Activated naive CD4-positive, alpha-beta T cell treated with anti-CD3 and anti-CD28 coated beads, Interleukin-2, amount 50 U/mL, for 24 hours (primary cell): ENCODE results near the gene ZNF611.

Source experiments
- H3K27ac Mint-ChIP-seq: one replicate; pipeline ENCODE4 v1.8.0; 2021; ENCODE audit warnings: mild to moderate bottlenecking, mixed read lengths
- H3K27me3 Mint-ChIP-seq: one replicate; pipeline ENCODE4 v1.8.0; 2021; ENCODE audit warnings: mixed read lengths
- H3K36me3 Mint-ChIP-seq: one replicate; pipeline ENCODE4 v1.8.0; 2021; ENCODE audit warnings: mixed read lengths
- H3K4me1 Mint-ChIP-seq: one replicate; pipeline ENCODE4 v1.8.0; 2021; ENCODE audit warnings: mixed read lengths
- H3K4me3 Mint-ChIP-seq: one replicate; pipeline ENCODE4 v1.8.0; 2021; ENCODE audit warnings: mild to moderate bottlenecking, mixed read lengths
- H3K9me3 Mint-ChIP-seq: one replicate; pipeline ENCODE4 v1.8.0; 2021; ENCODE audit warnings: mixed read lengths

ZNF611 gene

DNA sequence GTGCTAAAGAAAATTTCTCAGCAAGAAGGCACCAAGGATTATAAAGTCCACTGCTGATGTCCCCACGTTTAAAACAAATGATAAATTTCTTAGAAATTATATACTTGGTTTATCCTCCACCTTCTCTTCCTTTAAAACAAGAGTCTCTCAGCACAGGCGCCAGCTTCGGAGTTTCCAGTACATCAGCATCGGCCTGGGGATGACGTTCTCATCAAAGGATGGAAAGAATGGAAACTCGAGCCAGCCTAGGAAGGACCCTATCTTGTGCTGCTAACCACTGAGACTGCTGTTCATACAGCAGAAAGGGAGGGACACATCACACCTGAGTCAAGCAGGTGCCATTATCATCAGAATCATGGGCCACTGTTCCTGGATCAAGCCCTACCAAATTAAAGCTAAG lies 66.9 kb downstream of the ZNF611 start:
- no peak overlapping the region for H3K27ac Mint-ChIP-seq
- peaks cover 44% of the 10 kb centered on the region for H3K36me3 Mint-ChIP-seq
- no peak overlapping the region for H3K4me3 Mint-ChIP-seq
- H3K9me3 Mint-ChIP-seq, result no peaks in the 10 kb centered on the region
- peaks cover 7% of the 10 kb centered on the region for H3K4me1 Mint-ChIP-seq
- H3K27me3 Mint-ChIP-seq, result no peaks in the 10 kb centered on the region

DNA sequence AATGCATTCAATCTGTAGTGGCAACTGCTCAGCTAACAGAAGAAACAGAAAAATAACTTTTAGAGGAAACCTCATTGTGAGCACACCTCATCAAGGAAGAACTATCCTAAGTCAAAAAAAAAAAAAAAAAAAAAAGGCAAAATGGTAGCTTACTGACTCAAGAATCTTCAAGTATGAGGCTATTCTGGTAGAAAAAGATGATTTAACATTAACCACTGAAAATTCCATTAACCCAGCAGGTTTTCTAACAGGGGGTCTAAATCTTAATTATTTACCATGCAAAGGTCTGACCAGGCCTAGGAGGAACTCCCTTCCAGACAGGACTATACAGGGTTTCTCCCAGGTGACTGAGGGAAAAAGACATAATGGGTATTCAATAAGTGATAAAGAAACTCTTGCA lies 68.3 kb downstream of the ZNF611 start:
- H3K4me3 Mint-ChIP-seq, result no peak overlapping the region
- no peak overlapping the region for H3K27ac Mint-ChIP-seq
- no peaks in the 10 kb centered on the region for H3K9me3 Mint-ChIP-seq
- H3K4me1 Mint-ChIP-seq, result peaks cover 10% of the 10 kb centered on the region
- H3K27me3 Mint-ChIP-seq, result no peaks in the 10 kb centered on the region
- peaks cover 45% of the 10 kb centered on the region for H3K36me3 Mint-ChIP-seq

DNA sequence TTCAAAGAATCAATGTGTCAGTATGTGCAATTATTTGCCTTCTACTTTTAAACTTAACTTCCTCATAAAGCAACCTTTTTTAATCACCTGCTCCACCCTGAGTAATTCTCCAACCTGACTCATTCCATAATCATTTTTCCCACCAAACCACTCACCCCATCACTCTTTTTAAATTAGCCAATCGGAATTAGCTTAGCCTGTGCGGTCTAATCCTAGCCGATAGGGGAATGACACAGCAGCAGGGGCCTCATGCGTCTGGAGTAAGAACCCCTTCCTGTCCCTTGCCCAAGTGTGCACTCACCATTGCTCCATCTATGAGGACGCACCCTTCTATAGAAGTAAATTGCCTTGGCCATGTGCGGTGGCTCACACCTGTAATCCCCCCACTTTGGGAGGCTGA lies 69.3 kb downstream of the ZNF611 start:
- Mint-ChIP-seq H3K4me3 (no peak overlapping the region), H3K4me1 (peaks cover 4% of the 10 kb centered on the region), H3K36me3 (peaks cover 47% of the 10 kb centered on the region), H3K27me3 (no peaks in the 10 kb centered on the region), H3K9me3 (no peaks in the 10 kb centered on the region), H3K27ac (no peak overlapping the region)

DNA sequence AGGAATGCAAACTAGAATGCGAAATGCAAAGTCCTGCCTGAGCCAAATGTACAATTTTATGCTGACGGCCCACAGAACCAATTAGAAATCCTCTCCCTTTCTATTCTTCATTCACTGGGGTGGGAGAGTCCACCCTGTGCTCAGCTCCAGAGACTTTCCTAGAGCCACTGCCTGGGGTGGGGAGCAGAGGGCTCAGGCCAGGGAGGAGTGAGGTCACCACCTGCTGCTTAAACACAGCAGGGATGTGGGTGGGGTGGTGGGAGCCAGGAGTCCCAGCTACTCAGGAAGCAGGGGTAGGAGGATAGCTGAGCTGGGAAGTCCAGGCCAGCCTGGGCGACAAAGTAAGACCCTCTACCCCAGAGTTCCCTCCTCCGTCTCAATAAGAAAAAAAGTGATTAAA lies 69.8 kb downstream of the ZNF611 start:
- peaks cover 50% of the 10 kb centered on the region for H3K36me3 Mint-ChIP-seq
- H3K27ac Mint-ChIP-seq, result no peak overlapping the region
- peaks cover 3% of the 10 kb centered on the region for H3K4me1 Mint-ChIP-seq
- H3K27me3 Mint-ChIP-seq, result no peaks in the 10 kb centered on the region
- no peak overlapping the region for H3K4me3 Mint-ChIP-seq
- H3K9me3 Mint-ChIP-seq, result no peaks in the 10 kb centered on the region

DNA sequence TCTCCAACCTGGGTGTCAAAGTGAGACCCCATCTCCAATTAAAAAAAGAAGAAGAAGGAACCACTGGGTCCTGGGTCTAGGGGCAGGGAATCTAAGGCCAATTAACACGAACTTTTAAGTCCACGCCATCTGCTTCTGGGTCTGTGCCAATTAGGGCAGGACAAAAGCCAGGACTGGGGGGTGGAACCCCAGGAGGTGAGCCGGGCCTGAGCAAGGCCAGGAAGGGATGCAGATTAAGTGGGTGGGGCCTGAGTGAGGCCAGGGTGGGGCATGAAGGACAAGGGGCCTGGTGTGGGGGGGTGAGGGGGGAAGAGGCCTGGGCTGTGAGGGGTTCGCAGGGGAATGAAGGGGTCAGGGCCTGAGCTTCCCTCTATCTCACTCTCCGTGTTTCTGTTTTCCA lies 70.4 kb downstream of the ZNF611 start:
- H3K27ac Mint-ChIP-seq, result no peak overlapping the region
- H3K4me1 Mint-ChIP-seq, result peaks cover 3% of the 10 kb centered on the region

DNA sequence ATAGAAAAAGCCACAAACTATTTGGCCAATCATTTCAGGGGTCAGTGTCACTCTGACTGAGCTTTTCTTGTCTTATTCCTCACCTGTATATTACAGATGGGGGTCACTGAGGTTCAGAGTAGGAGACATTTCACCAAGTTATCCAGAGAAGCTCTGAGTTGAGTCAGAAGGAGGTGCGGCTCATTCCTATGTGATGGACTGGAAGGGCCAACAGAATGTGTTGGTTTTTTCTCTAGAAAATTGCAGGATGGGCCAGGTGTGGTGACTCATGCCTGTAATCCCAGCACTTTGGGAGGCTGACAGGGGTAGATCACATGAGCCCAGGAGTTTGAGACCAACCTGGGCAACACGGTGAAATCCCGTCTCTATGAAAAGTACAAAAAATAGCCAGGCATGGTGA lies 72.2 kb downstream of the ZNF611 start:
- H3K4me1 Mint-ChIP-seq, result peaks cover 3% of the 10 kb centered on the region
- no peak overlapping the region for H3K4me3 Mint-ChIP-seq
- peaks cover 59% of the 10 kb centered on the region for H3K36me3 Mint-ChIP-seq
- H3K9me3 Mint-ChIP-seq, result no peaks in the 10 kb centered on the region
- no peak overlapping the region for H3K27ac Mint-ChIP-seq
- H3K27me3 Mint-ChIP-seq, result no peaks in the 10 kb centered on the region

More for the DNA sequence above, 70.4 kb downstream of the ZNF611 start:
- Mint-ChIP-seq H3K9me3 (no peaks in the 10 kb centered on the region), H3K36me3 (peaks cover 52% of the 10 kb centered on the region), H3K27me3 (no peaks in the 10 kb centered on the region), H3K4me3 (no peak overlapping the region)

DNA sequence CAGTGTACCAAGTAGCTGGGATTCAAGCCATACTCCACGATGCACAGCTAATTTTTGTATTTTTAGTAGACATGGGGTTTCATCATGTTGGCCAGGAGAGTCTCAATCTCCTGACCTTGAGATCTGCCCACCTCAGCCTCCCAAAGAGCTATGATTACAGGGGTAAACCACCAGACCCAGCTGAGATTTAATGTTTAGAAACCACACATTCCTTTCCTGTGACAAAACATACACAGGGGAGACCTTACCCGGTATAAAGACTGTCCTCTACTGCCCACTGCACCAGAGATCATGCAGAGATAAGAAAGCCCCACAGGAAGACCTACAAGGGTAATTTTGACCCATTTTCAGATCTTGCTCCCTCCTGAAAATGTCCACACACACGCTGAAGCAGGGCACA lies 73.9 kb downstream of the ZNF611 start:
- Mint-ChIP-seq H3K27me3 (no peaks in the 10 kb centered on the region), H3K36me3 (peaks cover 59% of the 10 kb centered on the region), H3K9me3 (no peaks in the 10 kb centered on the region), H3K4me1 (peaks cover 3% of the 10 kb centered on the region), H3K27ac (no peak overlapping the region), H3K4me3 (no peak overlapping the region)

DNA sequence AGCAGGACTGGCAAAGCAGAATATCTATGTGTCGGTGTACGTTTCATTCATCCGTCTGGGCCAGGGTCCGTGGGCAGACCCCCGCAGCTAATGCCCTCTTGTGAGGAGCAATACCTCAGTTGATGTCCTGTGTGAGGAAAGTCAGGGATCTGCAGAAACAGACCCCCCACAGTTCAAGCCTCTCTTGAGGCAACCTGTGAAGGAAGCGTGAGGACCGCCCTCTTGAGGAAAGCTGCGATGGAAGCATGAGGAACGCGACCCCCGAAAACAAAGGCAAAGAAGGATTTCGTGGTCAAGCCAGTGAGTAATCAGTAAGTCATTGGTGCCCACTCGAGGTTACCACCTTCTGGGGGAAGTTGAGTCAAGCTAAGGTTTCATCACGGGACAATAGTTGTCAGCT lies 75.8 kb downstream of the ZNF611 start:
- H3K36me3 Mint-ChIP-seq, result peaks cover 68% of the 10 kb centered on the region
- no peaks in the 10 kb centered on the region for H3K27me3 Mint-ChIP-seq
- peaks cover 9% of the 10 kb centered on the region for H3K9me3 Mint-ChIP-seq
- H3K4me1 Mint-ChIP-seq, result peaks cover 3% of the 10 kb centered on the region
- H3K27ac Mint-ChIP-seq, result no peak overlapping the region
- no peak overlapping the region for H3K4me3 Mint-ChIP-seq

DNA sequence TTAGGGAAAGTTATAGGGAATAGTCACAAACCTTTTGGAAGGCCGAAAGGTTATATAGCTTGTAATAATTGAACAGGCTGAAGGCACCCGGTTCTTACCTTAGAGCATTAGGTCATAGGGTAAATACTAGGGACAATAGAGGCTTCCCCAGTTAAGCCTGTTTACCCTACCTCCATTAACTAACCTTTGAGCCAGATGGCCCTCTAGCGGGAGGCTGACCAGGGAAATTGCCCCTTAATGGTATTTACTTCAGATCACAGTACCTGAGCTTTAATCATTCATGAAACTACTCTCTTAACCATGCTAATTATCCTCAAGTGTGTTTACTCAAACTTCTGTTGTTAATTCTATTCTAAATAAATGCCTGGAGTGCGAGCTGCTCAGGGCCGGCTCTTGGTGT lies 76.2 kb downstream of the ZNF611 start:
- no peak overlapping the region for H3K4me3 Mint-ChIP-seq
- peaks cover 72% of the 10 kb centered on the region for H3K36me3 Mint-ChIP-seq
- H3K27me3 Mint-ChIP-seq, result no peaks in the 10 kb centered on the region
- peaks cover 13% of the 10 kb centered on the region for H3K9me3 Mint-ChIP-seq
- peaks cover 3% of the 10 kb centered on the region for H3K4me1 Mint-ChIP-seq
- H3K27ac Mint-ChIP-seq, result no peak overlapping the region

DNA sequence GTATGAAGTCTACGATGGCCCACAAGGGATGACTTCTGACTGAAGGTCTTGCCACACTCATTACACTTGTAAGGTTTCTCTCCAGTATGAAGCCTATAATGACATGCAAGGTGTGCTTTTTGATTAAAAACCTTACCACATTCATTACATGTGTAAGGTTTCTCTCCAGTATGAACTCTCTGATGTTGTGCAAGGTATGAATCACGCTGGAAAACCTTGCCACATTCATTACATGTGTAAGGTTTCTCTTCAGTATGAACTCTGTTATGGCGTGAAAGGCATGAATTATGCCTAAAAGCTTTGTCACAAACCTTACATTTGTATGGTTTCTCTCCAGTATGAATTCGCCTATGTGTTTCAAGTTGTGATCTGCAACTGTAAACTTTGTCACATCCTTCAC lies 81.7 kb downstream of the ZNF611 start:
- no peaks in the 10 kb centered on the region for H3K27me3 Mint-ChIP-seq
- H3K9me3 Mint-ChIP-seq, result peaks cover 38% of the 10 kb centered on the region
- H3K4me1 Mint-ChIP-seq, result no peaks in the 10 kb centered on the region
- H3K27ac Mint-ChIP-seq, result no peak overlapping the region
- no peak overlapping the region for H3K4me3 Mint-ChIP-seq
- peaks cover 71% of the 10 kb centered on the region for H3K36me3 Mint-ChIP-seq
